ENCODE measurements around the gene EFEMP2.
"Not testable (repeated sequence)": the region's sequence is repeated elsewhere in the genome, so short reads cannot be mapped to it uniquely, and the experiment has no call there.

Gene EFEMP2

DNA sequence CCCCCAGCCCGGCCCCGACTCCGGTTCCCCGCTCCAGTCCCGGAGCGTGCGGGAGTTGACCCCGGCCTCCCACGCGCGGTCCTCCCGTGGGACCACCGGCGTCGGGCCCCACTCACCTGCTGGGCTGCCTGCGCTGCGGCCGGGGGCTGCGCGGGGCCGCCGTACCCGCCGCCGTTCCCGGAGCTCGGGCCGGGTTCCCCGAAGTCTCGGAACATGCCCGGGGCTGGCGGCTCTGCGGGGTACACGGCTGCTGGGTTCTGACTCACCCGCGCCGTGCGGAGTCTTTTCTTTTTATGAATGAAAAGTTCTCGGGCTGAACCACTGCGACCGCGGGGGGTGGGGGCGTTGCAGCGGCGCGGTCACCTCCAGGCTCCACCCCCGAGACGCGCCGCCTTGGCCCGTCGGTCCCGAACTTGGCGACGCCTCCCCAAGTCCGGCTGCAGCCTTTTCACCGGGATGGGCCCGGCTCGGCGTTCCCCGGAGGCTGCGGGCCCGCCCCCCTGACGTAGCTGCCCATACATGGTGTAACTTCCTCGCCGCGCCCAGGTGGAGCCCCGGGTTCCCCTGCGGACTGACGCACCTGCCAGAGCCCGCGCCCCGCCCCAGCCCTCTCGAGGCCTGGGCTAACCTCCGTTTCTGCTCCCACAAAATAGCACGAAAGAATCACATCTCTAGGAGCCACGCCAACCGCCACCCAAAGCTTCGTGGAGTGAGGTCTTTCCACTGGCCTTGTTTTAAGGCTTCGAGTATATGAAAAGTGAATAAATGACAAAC lies 27.7 kb upstream of the EFEMP2 start, which contains the start of gene FOSL1:
TSS of gene FOSL1 (minus strand) at position 264 of the 774 bp plus-strand sequence. CDS start at position 215, 49 bp downstream.
- DNase-seq: peak; percentile 97

DNA sequence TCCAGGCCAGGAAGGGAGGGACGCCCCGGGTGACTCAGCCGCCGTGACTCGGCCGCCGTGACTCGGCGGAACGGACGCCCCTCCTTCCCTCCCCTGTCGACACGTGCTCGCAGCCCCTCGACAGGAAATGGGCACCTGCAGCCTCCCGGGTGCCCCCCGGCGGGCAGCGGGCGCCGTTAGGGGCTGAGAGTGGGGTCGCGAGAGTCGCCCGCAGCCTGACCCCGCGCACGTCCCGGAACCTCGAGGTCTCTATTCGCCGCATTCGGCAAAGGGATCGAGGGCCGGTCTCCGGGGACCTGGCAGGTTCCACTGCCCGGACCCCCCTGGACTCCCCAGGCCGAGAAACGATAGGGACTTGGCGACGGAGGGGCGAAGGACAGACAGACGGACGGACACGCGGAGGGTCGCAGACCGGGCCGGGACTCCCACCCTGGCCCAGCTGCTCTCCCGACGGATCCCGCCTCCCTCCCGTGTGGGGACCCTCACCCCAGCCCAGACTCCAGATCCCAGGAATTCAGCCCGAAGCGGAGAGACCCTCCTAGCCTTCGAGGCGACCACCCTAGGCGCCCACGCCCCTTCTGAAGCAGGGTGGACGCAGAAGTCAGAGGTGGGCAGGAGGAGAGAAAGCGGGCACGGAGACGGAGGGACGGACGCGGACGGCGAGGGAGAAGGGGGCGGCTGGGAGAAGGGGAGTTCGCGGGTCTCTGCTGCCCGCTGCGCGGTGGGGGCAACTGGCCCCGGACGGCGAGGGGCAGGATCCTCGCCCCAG lies 26.9 kb upstream of the EFEMP2 start:
- DNase-seq: peak; percentile 90

DNA sequence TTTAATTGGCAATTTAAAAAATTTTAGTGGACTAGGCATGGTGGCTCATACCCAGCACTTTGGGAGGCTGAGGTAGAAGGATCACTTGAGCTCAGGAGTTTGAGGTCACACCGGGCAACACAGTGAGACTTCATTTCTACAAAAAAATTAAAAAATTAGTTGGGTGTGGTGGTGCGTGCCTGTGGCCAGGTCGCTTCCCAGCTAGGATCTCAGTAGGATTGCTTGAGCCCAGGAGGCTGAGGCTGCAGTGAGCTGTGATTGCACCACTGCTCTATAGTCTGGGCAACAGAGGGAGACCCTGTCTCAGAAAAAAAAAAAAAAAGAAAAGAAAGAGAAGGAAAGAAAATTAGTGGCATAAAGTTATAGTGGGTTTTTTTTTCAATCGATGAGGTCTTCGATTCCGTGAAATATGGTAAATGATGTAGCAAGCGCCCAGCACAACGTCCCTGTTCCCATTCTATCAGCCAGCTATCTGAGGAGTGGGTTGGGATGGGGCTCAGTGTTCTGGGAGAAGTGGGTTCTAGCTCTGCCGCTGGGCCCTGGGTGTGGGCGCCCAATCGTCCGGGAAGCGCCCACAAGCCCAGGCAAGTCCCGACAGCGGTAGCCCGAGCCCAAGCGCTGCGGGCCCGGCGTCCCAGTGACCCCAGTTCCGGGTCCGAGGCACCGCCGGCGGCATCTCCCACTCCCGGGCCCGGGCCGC lies 26.2 kb upstream of the EFEMP2 start:
- no peak for DNase-seq

DNA sequence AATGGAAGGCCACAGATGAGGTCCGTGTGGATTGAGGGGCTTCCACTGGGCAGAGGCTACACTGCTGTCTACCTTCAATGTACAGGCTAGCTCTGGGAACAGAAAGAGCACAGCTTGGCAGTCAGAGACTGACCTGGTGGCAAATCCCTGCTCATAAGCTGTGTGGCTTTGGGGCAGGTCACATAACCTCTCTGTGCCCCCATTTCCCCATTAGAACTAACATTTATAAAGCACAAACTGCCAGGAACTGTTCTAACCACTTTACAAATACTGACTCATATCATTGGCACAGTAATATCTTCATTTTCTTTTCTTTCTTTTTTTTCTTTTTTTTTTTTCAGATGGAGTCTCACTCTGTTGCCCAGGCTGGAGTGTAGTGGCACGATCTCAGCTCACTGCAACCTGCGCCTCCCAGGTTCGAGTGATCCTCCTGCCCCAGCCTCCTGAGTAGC lies 24.4 kb upstream of the EFEMP2 start:
- no peak for DNase-seq

DNA sequence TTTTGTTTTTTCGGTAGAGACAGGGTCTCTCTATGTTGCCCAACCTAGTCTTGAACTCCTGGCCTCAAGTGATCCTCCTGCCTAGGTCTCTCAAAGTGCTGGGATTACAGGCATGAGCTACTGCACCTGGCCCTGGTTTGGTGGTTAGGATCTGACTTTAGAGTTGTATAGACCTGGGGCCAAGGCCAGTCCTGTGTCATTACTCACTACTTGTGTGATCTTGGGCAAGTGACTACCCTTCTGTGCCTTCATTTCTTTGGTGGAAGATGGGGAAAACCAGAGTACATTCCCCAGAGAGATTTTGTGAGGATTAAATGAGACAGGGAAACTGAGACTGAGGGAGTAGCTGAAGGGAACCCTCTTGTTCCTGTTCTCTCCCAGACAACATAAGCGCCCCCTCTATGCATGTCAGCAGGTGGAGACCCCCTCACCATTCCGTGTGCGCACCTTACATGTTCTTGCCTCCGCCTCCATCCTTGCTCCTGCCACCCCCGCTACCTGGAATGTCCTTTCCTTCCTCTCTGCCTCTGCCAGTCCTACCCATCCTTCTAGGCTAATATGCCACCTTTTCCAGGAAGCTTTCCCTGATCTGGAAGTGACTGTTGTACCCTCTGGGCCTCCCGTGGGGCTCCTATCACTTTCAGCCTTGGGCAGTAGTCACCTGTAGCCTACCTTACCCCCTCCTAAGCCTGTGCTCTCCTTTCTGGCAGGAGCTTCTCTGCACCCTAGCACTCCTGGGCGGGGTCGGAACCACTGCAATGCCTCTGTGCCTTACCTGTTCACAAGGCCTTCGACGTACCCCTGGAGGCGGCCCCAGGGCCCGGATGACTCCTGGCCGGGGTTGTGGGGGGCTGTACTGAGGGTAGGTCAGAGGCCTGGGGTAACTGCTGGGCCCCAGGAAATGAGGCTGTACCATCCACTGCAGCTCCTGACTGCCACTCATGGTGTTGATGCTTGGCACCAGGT lies 23.7 kb upstream of the EFEMP2 start:
- DNase-seq: no peak

DNA sequence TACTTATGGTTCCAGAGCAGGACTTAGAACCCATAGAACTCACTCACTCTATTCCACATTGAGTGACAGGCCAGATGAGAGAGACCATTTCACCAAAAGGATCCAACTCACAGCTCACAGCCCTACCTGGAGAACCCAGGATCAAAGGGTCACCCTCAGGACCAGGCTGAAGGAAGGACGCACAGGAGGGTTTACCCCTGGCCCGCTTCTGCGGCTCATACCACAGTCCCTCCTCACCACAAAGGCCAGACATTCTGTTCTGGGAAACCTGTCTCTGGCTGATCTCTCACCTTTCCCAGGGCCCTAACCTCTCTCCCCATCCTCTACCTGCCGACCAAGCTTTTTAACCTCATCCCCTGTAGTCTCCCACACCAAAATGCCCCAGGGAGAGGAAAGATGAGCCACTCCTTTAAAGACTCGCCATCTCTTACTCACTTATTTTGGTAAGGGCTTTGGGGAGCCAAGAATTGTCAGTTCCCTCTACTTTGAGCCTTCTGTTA lies 22.9 kb upstream of the EFEMP2 start:
- no peak for DNase-seq

DNA sequence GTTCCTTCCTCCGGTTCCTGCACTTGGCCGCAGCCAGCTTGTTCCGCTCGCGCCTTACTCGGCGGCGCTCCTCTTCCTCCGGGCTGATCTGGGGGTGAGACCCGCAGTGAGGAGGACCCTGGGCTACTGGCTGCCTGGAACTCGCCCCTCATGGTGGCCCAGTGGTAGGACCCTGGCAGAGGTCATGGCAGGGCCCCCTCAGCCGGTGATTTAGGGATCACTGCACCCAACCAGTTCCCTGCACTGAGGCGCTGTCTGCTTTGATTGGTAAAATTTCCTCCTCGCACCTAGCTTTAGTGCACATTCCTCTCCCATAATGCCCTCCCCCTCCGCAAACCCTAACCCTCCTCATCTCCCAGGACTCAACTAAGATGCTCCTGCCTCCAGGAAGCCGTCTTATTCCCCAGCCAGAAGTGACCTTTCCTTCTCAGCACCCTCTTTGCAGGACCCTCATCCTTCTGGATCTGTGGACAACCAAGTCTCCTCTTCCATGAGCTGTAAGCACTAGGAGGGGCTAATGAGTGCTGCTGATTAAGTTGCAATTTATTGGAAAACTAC lies 21.5 kb upstream of the EFEMP2 start:
- peak; percentile 46 for DNase-seq

DNA sequence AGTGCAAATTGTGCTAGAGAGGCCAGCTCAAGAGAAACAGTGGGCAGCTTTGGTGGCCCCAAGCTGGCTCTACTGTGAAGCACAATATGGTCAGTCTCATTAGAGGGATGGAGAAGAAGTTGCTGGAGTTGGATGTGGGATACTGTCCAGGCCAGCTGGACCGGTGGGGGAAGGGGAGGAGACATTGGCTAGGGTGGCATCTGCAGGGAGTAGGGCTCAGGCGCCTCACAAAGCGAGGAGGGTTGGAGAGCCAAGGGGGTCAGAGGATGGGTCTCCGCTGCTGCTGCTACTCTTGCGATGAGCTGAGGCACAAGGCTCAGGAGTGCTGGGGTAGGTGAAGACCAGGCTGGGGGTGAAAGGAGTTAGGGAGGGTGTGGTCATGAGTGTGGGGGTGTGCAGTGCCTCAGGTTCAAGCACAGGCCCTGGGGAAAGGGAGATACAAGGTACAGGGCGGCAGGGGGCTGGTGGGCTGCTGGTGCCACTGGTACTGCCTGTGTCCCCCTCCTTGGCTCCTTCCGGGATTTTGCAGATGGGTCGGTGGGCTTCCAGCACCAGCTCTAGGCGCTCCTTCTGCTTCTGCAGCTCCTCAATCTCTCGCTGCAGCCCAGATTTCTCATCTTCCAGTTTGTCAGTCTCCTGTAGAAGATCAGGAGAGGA lies 20.2 kb upstream of the EFEMP2 start:
- DNase-seq: peak; percentile 53

DNA sequence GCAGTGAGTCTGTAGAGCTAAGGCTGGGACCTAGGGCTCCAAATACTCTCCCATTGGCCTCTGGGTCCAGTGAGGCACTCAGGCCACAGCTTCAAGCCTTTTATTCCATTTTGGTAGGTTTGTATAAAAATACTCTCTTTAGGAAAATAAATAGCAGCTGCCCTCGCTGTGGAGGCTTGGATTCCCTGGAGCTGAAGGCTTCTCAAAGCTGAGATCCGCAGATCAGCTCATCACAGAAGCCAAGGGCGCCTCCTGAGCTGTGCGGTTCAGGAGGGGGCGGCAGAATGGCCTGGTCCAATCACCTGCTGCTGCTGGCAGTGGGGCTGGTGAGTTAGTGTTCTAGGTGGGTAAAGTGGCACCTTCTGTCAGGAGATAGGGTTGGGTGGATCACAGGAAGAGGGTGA lies 19.5 kb upstream of the EFEMP2 start:
- not testable (repeated sequence) for DNase-seq

DNA sequence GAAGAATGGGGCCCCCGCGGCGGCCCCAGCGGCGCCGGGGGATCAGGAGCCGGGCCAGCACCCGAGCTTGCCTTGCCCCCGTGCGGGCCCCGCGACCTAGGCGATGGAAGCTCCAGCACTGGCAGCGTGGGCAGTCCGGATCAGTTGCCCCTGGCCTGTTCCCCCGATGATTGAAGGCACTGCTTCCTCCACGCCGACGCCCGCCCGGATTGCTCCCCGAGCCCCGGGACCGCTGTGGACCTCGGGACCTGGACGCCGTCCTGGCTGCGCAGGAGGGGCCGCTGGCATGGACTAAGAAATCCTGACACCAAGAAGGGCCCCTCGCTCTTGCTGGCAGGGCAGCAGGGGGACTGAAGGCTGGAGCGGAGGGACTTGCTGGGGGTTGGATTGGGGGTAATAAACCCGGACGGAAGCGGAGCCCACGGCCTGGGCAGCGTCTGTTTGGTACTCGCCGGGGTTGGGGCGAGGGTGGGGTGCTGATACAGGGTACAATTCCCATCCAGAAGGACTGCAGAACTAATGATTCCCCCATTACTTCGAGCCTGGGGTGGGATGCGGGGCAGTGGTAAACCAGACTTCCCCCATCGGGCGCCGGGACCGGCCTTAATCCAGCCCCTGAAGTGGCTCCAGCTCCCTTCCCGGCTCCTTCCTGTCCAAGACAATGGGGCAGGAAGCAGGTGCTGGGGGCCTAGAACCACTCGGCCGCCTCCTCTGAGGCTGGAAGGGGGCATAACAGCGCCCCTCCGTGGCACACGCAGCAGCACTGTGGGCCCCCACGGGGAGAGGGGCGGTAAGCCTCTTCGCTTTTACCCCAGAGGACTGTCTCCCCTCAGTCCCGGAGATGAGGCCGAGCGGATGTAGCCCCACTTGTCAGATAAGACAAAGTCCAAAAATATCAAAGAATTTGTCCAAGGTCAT lies 18.9 kb upstream of the EFEMP2 start:
- peak; percentile 81 for DNase-seq

DNA sequence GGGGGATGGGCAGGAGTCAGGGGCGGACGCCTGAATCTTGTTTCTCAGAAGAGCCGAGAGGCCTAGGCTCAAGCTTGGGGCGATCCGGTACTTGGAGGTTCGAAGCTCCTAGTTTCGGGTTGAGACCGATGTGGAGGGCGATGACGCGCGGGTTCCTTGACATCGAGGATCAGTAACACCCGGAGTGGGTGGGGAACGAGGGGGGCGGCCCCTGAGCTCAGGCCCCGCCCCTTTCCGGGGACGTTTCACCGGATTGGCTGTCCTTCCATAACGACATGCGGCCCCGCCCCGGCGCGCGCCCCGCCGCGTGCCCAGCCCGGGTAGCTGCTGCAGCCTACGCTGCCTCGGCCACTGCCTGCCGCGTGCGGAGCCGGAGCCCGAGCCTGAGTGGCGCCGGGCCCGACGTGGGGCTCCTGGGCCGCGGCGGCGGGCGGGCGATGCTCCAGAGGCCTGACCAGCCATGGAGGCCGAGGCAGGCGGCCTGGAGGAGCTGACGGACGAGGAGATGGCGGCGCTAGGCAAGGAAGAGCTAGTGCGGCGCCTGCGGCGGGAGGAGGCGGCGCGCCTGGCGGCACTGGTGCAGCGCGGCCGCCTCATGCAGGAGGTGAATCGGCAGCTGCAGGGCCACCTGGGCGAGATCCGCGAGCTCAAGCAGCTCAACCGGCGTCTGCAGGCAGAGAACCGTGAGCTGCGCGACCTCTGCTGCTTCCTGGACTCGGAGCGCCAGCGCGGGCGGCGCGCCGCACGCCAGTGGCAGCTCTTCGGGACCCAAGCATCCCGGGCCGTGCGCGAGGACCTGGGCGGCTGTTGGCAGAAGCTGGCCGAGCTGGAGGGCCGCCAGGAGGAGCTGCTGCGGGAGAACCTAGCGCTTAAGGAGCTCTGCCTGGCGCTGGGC lies 18.0 kb upstream of the EFEMP2 start, which contains the start of gene CCDC85B:
TSS of gene CCDC85B (plus strand) at position 350 of the 895 bp plus-strand sequence. CDS start at position 461, 111 bp downstream.
- DNase-seq: peak; percentile 97

DNA sequence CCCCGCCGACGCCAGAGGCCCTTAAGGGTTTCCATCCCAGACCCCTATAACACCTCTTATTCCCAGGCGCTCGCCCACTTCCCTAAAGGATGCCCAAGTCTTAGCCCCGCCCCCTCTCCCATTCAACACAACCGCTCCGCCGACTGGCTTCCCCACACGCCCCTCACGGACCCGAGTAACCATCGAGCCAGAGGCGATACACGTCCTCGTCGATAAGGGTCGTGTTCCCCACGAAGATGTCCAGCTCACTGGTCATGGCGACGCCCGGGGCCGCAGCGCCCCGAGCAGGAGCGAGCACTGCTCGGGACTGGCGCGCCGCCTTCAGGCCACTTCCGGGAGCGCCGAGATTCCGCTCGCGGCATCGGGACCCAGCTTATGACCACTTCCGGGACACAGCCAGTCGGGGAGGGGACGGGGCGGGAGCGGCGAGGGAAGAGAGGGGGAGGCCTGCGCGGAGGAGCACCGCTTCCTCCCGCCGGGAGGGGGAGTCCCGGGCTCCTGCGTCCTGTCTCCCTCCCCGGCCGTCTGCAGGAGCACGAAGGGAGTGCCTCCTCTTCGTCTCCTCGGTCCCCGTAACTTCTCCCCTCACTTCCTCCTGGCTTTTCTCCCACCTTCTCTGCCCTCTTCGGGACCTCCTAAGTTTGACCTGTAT lies 15.7 kb upstream of the EFEMP2 start, which contains the start of gene FIBP:
TSS of gene FIBP (minus strand) at position 309 of the 652 bp plus-strand sequence. CDS start at position 256, 53 bp downstream.
- peak; percentile 98 for DNase-seq

DNA sequence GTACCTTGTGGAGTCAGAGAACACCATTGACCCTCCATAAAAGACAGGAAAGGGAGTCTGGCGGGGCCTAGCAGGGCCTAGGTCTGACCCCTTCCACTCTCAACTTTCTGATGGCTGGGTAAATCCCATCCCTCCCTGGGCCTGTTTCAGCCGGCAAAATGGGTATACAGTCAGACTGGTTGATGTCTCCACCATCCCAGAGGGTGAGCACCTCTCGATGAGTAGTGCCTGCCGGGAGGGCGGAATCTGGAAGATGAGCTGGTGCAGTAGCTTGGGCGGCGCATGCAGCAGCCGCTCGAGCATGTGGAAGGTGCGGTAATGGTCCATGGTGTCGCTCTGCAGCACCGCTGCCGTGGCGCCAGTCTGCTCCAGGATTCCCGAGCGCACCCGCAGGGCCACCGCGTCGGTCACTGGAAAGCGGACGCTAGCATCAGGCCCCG lies 15.1 kb upstream of the EFEMP2 start:
- no peak for DNase-seq

DNA sequence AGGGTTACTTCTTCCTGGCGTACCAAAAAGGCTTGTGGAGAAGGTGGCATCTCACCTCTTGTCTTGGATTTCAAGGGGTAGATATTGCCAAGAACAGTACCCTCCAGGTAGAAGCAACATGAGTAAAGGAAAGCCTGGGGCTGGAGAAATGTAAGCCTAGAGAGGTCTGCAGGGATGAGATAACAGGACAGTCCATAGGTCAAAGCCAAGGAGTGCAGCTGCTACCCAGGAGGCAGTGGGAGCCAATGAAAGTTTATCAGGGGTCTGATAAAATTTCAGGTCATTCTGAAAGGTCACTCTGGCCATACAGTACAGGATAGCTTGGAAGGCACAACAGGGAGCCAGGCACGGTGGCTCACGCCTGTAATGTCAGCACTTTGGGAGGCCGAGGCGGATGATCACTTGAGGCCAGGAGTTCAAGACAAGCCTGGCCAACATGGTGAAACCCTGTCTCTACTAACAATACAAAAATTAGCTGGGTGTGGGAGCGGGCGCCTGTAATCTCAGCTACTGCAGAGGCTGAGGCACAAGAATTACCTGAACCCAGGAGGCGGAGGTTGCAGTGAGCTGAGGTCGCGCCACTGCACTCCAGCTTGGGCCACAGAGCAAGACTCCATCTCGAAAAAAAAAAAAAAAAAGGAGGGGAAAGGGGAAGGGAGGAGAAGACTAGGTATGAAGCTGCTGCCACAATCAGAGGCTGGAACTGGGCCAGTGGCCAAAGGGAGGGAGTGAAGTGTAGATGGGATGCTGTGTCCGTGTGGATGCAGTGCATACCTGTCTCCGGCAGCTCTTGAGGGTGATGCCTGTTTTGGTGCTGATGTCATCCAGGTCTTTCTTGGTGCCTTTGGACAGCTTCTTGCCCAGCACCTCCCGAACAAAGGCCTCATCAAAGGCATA lies 14.5 kb upstream of the EFEMP2 start:
- no peak for DNase-seq

DNA sequence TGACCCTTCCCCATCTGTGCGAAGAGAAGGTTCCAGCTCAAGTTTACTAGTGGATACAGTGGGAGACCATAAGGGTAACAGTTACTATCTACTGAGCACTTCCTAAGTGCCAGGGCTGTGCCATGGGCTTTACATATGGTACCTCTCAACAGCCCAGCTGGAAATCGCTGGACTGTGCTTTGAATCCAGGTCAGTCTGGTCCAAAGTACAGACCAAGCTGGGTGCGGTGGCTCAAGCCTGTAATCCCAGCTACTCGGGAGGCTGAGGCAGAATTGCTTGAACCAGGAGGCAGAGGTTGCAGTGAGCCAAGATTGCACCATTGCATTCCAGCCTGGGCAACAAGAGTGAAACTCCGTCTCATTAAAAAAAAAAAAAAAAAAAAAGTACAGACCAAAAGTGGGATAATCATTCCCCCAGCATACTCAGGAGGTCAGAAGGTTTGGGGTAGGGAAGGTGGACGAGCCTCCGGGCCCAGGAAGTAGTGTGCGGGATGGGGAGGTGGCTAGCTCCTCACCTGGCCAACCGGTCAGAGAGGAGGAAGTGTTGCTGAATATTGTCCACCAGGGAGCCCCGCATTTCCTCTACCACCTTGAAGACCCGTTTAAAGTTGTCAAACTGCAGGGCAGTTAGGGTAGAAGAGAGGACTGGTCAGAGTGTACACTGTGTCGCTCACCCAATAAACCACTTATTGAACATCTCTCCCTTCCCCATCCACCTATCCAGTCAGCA lies 13.4 kb upstream of the EFEMP2 start:
- DNase-seq: no peak

DNA sequence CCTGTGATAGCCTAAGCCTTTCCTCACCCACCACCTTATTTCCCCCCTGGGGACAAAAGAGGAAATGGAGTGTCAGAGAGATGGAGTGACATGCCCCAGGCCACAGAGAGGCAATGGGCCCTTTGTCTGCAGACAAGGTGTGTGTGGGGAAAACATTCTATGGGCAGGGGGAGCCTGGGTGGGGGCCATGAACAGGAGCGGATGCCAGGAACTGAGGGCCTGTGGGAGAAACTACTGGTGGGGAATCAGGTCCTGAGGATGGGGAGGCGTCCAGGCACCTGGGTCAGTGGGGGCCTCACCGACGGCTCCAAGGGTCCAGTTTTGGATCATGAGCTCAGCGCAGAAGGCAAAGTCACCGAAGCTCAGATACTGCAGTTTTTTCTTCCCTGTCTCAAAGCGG lies 12.6 kb upstream of the EFEMP2 start:
- DNase-seq: no peak

Measured in EL (cell line).